C4-2B (cell line): ENCODE measurements around the gene CD101.

Source experiments
- CTCF ChIP-seq: fragments of 450-650 bp; conservative IDR thresholded peaks from 2 replicates; pipeline ENCODE4 v1.5.1; 2017; ENCODE audit warnings: mild to moderate bottlenecking
- ZFX ChIP-seq: fragments of 450-650 bp; IDR thresholded peaks from 2 replicates; pipeline ENCODE4 v1.6.1; 2017

- TF ChIP-seq CTCF: no peak
- no peak for TF ChIP-seq ZFX
Measured at GRCh38 chr1:116968724-116969123, 32.8 kb upstream of the CD101 start.
